ENCODE data around the gene TSPAN2.

- no peak for TF ChIP-seq CTCF (IDR thresholded peaks at IDR 0.05; ENCODE audit: low read depth, low read length)
- no peak for TF ChIP-seq EZH2phosphoT487 (IDR thresholded peaks at IDR 0.05; ENCODE audit: low read depth)
Observed at GRCh38 chr1:115117298-115117697, 28.0 kb upstream of the TSPAN2 start.

All from OCI-LY3 (cell line).